GM12801 (cell line): ENCODE data around the gene VANGL1.

Experiments used
- CTCF ChIP-seq: IDR thresholded peaks from one replicate; pipeline ENCODE4 v1.5.1; 2011; ENCODE audit warnings: control low read depth; ENCODE audit not compliant: insufficient read length; ENCODE audit errors: extremely low read depth

Gene VANGL1

GRCh38 chr1:115732316-115732715 is 90.5 kb downstream of the VANGL1 start:
- no peak for TF ChIP-seq CTCF

- no peak for TF ChIP-seq CTCF
Observed at GRCh38 chr1:115740811-115741210, 99.0 kb downstream of the VANGL1 start.

GRCh38 chr1:115744646-115745275 is 103.0 kb downstream of the VANGL1 start:
- no peak for TF ChIP-seq CTCF

- TF ChIP-seq CTCF: no peak
Observed at GRCh38 chr1:115746021-115746690, 104.4 kb downstream of the VANGL1 start.
